Measurements from ENCODE around the gene POGLUT2. TPM values are rescaled to one million over a fixed set of nuclear protein-coding genes. Genes with fewer than 3 reads are reported as not detected.

POGLUT2 gene
- 5.6 to 6.8 TPM (median 6.5 TPM) in 5 replicates for total RNA-seq (2022; extraction: Qiagen RNA extraction)

DNA sequence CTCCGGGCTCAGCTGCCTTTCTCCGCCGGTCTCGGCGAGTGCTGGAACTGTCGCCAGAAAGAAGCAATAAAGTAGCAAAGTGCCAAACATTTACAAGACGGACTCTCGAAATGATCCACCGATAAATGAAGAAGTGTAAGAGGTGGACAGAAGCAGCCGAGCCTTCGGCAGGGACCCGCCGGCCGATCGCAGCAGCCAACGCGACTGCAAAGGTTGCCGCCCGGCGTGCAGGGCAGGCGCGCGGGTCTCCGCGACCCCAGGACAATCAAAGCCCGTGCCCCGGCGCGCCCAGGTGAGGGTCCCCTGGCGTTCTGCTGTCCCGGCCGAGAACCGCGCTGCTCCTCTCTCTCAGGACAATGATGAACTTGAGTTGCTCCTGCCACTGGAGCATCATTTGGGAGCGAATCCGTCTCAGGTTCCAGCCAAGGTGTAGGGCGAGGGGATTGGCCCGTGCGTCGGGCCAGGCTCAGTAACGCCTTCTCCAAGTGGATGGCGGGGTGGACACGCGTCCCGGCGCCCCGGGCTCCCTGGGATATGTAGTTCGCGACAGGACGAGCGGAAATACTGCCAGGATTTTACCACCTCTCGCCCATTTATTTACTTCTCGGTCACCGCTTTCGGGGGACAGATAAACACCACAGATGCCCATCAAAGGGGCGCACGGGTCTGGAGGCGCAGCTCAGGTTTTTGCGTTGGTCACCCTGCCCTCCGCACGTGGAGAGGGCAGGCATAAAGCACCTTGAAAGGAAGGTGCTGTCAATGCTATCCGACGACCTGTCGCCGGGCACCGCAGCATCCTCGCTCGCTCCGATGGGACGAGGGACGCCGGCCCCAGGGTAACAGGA lies at the start of gene POGLUT2, which contains the start of gene BIVM:
TSS of gene POGLUT2 (minus strand) at position 396 of the 845 bp plus-strand sequence. CDS start at position 90, 306 bp downstream.
TSS of gene BIVM (plus strand) at position 539 of the 845 bp plus-strand sequence. CDS start 8,149 bp downstream, outside the sequence.

DNA sequence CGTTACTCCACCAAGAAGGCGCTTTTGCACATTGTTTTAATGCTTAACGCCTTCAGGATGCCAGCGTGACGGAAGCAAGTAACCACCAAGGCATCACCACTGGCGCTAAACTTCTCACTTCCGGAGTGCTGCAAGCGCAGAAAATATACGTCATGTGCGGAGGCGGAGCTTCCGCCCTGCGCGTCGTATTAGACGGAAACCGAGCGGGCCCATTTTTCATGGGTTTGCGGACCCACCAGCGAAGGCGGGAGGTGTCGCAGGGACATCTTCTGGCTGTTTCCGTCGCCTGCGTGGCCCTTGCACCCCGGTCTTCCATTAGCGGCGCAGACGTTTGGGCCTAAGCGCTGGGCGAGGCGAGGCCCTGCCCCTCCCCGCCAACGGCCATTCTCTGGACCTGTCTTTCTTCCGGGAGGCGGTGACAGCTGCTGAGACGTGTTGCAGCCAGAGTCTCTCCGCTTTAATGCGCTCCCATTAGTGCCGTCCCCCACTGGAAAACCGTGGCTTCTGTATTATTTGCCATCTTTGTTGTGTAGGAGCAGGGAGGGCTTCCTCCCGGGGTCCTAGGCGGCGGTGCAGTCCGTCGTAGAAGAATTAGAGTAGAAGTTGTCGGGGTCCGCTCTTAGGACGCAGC lies 47.0 kb upstream of the POGLUT2 start, which contains the start of gene ERCC5:
TSS of gene ERCC5 (plus strand) at position 403 of the 631 bp plus-strand sequence. CDS start 235 bp downstream, outside the sequence.

DNA sequence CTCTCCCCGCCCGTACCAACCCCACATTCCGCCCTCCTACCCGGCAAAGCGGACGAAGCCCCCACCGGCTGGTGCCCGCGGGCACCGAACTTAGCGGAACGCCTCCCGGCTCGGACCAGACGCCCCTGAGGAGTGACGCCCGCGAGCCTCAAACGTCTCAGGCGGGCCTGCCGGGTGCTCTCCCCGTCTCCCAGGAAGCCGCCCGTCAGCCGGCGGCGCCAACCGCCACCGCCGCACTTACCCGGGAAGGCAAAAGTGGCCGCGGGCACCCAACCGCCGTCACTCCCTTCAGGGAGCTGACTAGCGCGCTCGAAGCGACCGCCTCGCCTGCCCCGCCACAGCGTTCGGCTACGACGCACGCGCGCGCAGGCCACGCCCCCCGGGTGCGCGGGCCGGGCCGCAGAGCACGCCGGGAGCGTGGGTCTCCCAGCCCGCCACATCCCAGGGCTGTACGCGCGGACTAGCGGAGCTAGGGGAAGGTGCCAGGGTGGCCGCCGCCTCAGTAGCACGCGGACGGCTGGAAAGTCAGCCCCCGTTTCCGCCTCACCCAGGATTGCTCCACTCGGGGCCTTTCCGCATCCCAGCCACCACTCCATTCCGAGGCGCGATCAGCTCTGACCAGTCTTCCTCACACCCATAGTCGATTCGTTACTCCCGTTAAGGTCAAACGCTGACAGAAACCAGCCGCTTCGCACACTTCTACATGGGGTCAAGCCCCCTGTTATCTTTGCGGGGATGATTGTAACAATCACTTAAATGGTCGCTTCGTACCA lies 25.1 kb downstream of the POGLUT2 start, which contains the start of gene TEX30:
TSS of gene TEX30 (minus strand) at position 346 of the 773 bp plus-strand sequence. CDS start 3,760 bp downstream, outside the sequence.

Other genes starting within 250 kb of the POGLUT2 start
- gene TPP2, start 202.0 kb downstream of the POGLUT2 start, total RNA-seq (2022; extraction: Qiagen RNA extraction), result 13.5 to 18.3 TPM (median 15.0 TPM) in 5 replicates
- gene METTL21C, start 103.9 kb downstream of the POGLUT2 start, total RNA-seq (2022; extraction: Qiagen RNA extraction), result not detected in 5 replicates
- 12.1 to 14.9 TPM (median 12.9 TPM) in 5 replicates for gene TEX30, start 25.2 kb downstream of the POGLUT2 start, total RNA-seq (2022; extraction: Qiagen RNA extraction)
- 3.3 to 4.5 TPM (median 4.2 TPM) in 5 replicates for gene BIVM, start 143 bp upstream of the POGLUT2 start, total RNA-seq (2022; extraction: Qiagen RNA extraction)
- 15.5 to 20.3 TPM (median 16.6 TPM) in 5 replicates for gene ERCC5, start 47.1 kb upstream of the POGLUT2 start, total RNA-seq (2022; extraction: Qiagen RNA extraction)